CD4-positive, alpha-beta T cell (primary cell): ENCODE results near the gene RUFY3. TPM values are rescaled to one million over a fixed set of nuclear protein-coding genes. Genes with fewer than 3 reads are reported as not detected.
A peak's percentile ranks its signal among the peaks of the same experiment; 100 is the strongest.

Experiments
- ATAC-seq: fragments of 200-7000 bp; cut with Tn5 transposase; one replicate; pipeline ENCODE4 v1.10.0; 2022; ENCODE audit warnings: mild to moderate bottlenecking; ENCODE audit not compliant: poor library complexity
- CTCF ChIA-PET: fragments of 350-600 bp; sonication (Branson Sonifier 250); formaldehyde crosslinking; loops from one replicate; lab custom pipeline; 2021; ENCODE audit warnings: antibody characterized with exemption, inconsistent platforms; lab: Charles Lee
- POLR2A ChIA-PET: fragments of 350-600 bp; sonication (Branson Sonifier 250); formaldehyde crosslinking; loops from one replicate; lab custom pipeline; 2021; ENCODE audit warnings: antibody characterized with exemption, inconsistent platforms; lab: Charles Lee
- DNase-seq, 14 experiments: peaks; one replicate each; pipeline ENCODE4 v3.0.0-alpha.2; 2013 to 2020; ENCODE audit warnings: mixed read lengths in 2 of 14
- H3K27ac ChIP-seq, 2 donors: one replicate each; pipeline versions ENCODE4 v1.5.1 to v1.7.0; 2013; ENCODE audit warnings: low read length in 2 of 2, low read depth in 1 of 2, mild to moderate bottlenecking in 1 of 2
- H3K27me3 ChIP-seq, 2 experiments: 1 replicate in 1 of 2; 2 replicates in 1 of 2; pipeline versions ENCODE4 v1.6.1 to v1.7.0; 2013; ENCODE audit warnings: low read length in 2 of 2, control low read depth in 1 of 2, mild to moderate bottlenecking in 1 of 2, moderate library complexity in 1 of 2; ENCODE audit not compliant: insufficient read depth in 2 of 2, control insufficient read depth in 1 of 2
- H3K36me3 ChIP-seq: one replicate; pipeline ENCODE4 v1.6.1; 2013; ENCODE audit warnings: low read length, control low read depth; ENCODE audit not compliant: insufficient read depth
- H3K4me1 ChIP-seq: one replicate; pipeline ENCODE4 v1.6.1; 2013; ENCODE audit warnings: low read length, control low read depth; ENCODE audit not compliant: insufficient read depth
- H3K4me3 ChIP-seq: one replicate; pipeline ENCODE4 v1.5.1; 2013; ENCODE audit warnings: mild to moderate bottlenecking, low read length, moderate library complexity
- H3K9me3 ChIP-seq, 2 experiments: 1 replicate in 1 of 2; 2 replicates in 1 of 2; pipeline versions ENCODE4 v1.6.1 to v1.7.0; 2013; ENCODE audit warnings: low read length in 2 of 2, mild to moderate bottlenecking in 2 of 2, control low read depth in 1 of 2, moderate library complexity in 1 of 2; ENCODE audit not compliant: control insufficient read depth in 1 of 2, insufficient read depth in 1 of 2
- H3K27ac Mint-ChIP-seq: one replicate; pipeline ENCODE4 v1.8.0; 2020; ENCODE audit warnings: mixed read lengths
- H3K27me3 Mint-ChIP-seq: one replicate; pipeline ENCODE4 v1.8.0; 2021; ENCODE audit warnings: mixed read lengths
- H3K36me3 Mint-ChIP-seq: one replicate; pipeline ENCODE4 v1.8.0; 2021; ENCODE audit warnings: low read depth, mixed read lengths
- H3K4me1 Mint-ChIP-seq: one replicate; pipeline ENCODE4 v1.8.0; 2021; ENCODE audit warnings: low read depth, mixed read lengths
- H3K4me3 Mint-ChIP-seq: one replicate; pipeline ENCODE4 v1.8.0; 2020; ENCODE audit warnings: mild to moderate bottlenecking, mixed read lengths
- H3K9me3 Mint-ChIP-seq: one replicate; pipeline ENCODE4 v1.8.0; 2020; ENCODE audit warnings: mixed read lengths
- CTCF ChIP-seq: fragments of 200-600 bp; IDR thresholded peaks from one replicate; pipeline ENCODE4 v1.8.0; 2022; ENCODE audit warnings: antibody characterized with exemption, mild to moderate bottlenecking
- intact Hi-C, 2 experiments: fragments of 100-400 bp; cut with DNase I in 1 of 2; cut with micrococcal nuclease in 1 of 2; formaldehyde crosslinking; loops; one replicate each; pipeline versions ENCODE4 v1.15.1 to v1.9.0; 2023 to 2025; cut with DNase I, micrococcal nuclease
- total RNA-seq, 174 experiments: library from RNA in 2 of 174; stranded (reverse) in 2 of 174; gene quantifications; one replicate each; pipeline ENCODE4 v1.2.3 and lab custom pipeline; 2021 to 2026

RUFY3 gene
- total RNA-seq, 2 experiments from 2014 or later: 18.0 to 18.1 TPM

GRCh38 chr4:70711599-70711998 lies 10.2 kb upstream of the RUFY3 start:
- no peak for ATAC-seq
- Histone ChIP-seq H3K36me3 (no peaks in the 10 kb centered on the region), H3K27ac (no peak overlapping the region), H3K27me3 (no peaks in the 10 kb centered on the region), H3K4me3 (no peak overlapping the region), H3K9me3 (no peaks in the 10 kb centered on the region), H3K4me1 (peaks cover 13% of the 10 kb centered on the region)
- no peaks in the 10 kb centered on the region for H3K27me3 Mint-ChIP-seq
- intact Hi-C loops: no loop called here
- peak overlapping the region; percentile 14 for H3K27ac Mint-ChIP-seq
- TF ChIP-seq CTCF: no peak
- peak overlapping the region; percentile 50 for H3K4me3 Mint-ChIP-seq
- no peak for DNase-seq
- H3K4me1 Mint-ChIP-seq: peaks cover 53% of the 10 kb centered on the region
- POLR2A ChIA-PET: interaction anchor here (1.8 kb wide), 1 partner anchor 23 kb away, joined by 7 read pairs; no protein-coding TSS in a partner anchor
- CTCF ChIA-PET: no interaction called here
- no peaks in the 10 kb centered on the region for H3K36me3 Mint-ChIP-seq
- no peaks in the 10 kb centered on the region for H3K9me3 Mint-ChIP-seq

- no peaks in the 10 kb centered on the region for H3K27me3 Mint-ChIP-seq
- POLR2A ChIA-PET: interaction anchor here (1.4 to 1.8 kb wide), 2 partner anchors 10 to 23 kb away, joined by 7 to 9 read pairs; partner anchors contain the start of gene RUFY3
These were observed 9.6 kb upstream of the RUFY3 start for GRCh38 chr4:70712150-70712549.

GRCh38 chr4:70712604-70713452 lies 8.9 kb upstream of the RUFY3 start:
- ChIA-PET CTCF (no interaction called here), POLR2A (interaction anchor here (1.1 to 1.8 kb wide), 3 partner anchors 8 to 22 kb away, joined by 3 to 9 read pairs (median 7); partner anchors contain the start of gene RUFY3)
- no peak overlapping the region for H3K27ac Mint-ChIP-seq
- Histone ChIP-seq H3K4me1 (peaks cover 8% of the 10 kb centered on the region), H3K36me3 (no peaks in the 10 kb centered on the region), H3K27ac (no peak overlapping the region), H3K9me3 (no peaks in the 10 kb centered on the region), H3K27me3 (no peaks in the 10 kb centered on the region), H3K4me3 (no peak overlapping the region)
- H3K9me3 Mint-ChIP-seq: no peaks in the 10 kb centered on the region
- intact Hi-C loops: no loop called here
- no peak for DNase-seq
- H3K27me3 Mint-ChIP-seq: no peaks in the 10 kb centered on the region
- no peak for ATAC-seq
- H3K4me1 Mint-ChIP-seq: peaks cover 49% of the 10 kb centered on the region
- no peaks in the 10 kb centered on the region for H3K36me3 Mint-ChIP-seq
- no peak overlapping the region for H3K4me3 Mint-ChIP-seq
- TF ChIP-seq CTCF: no peak

More at GRCh38 chr4:70712150-70712549, 9.6 kb upstream of the RUFY3 start:
- Mint-ChIP-seq H3K36me3 (no peaks in the 10 kb centered on the region), H3K4me3 (no peak overlapping the region), H3K4me1 (peaks cover 47% of the 10 kb centered on the region), H3K27ac (peak overlapping the region; percentile 14), H3K9me3 (no peaks in the 10 kb centered on the region)
- CTCF ChIA-PET: no interaction called here
- Histone ChIP-seq H3K9me3 (no peaks in the 10 kb centered on the region), H3K4me3 (no peak overlapping the region), H3K27me3 (no peaks in the 10 kb centered on the region), H3K27ac (no peak overlapping the region), H3K36me3 (no peaks in the 10 kb centered on the region), H3K4me1 (peaks cover 10% of the 10 kb centered on the region)
- no peak for TF ChIP-seq CTCF
- ATAC-seq: no peak
- intact Hi-C loops: no loop called here
- DNase-seq: no peak
